Measurements from ENCODE around the gene CACNA2D4. TPM values are rescaled to one million over a fixed set of nuclear protein-coding genes. Genes with fewer than 3 reads are reported as not detected.

CACNA2D4 gene
- polyA plus RNA-seq, 3 donors, result 2.3 to 3.6 (median 2.5) TPM

DNA sequence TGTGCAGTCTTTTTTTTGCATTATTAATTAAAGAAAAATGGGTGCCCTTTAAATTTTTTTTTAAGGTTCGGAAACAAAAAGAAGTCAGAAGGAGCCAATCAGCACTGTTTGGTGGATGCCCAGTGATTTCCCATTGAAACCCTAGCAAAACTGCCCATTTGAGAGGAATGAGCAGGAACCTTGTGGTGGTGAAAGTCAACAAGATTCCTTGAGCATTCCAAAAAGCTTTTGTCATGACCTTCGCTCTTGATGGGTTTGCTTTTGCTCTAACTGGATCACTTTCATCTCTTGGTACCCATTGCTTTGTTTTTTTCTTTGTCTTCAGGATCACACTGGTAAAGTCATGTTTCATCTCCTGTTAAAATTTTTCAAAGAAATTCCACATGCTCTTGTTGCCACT, 173.5 kb downstream of the CACNA2D4 start:
- DNase-seq (ENCODE audit: extremely low read depth in 1 of 11, low read depth in 9 of 11, low spot score in 4 of 11), result no peak

Other genes starting within 250 kb of the CACNA2D4 start
- gene ADIPOR2, start 227.6 kb downstream of the CACNA2D4 start, polyA plus RNA-seq (ENCODE audit: insufficient read length in 3 of 3), result 10 to 100 TPM; 45.9 to 50.6 (median 47.0) TPM
- under 1 TPM; 0.30 to 0.62 (median 0.33) TPM for gene LRTM2, start 98.1 kb downstream of the CACNA2D4 start, polyA plus RNA-seq (ENCODE audit: insufficient read length in 3 of 3)
- gene DCP1B, start 85.8 kb upstream of the CACNA2D4 start, polyA plus RNA-seq (ENCODE audit: insufficient read length in 3 of 3), result 10 to 100 TPM; 29.3 to 32.1 (median 31.0) TPM
- 10 to 100 TPM in 1 of 3 donors, 1 to 10 TPM in 2; 7.2 to 13.1 (median 7.8) TPM for gene CACNA1C, start 134.3 kb upstream of the CACNA2D4 start, polyA plus RNA-seq (ENCODE audit: insufficient read length in 3 of 3)

Measured in renal cortex interstitium (tissue), 11 donors.